Measurements from ENCODE around the gene FFAR3.

- TF ChIP-seq CTCF (IDR thresholded peaks at IDR 0.05; ENCODE audit: low read depth, low read length) (no peak), POLR2A (IDR thresholded peaks at IDR 0.05; ENCODE audit: extremely low read depth, insufficient read length) (no peak), MYC (IDR thresholded peaks at IDR 0.05; ENCODE audit: low read depth, low read length) (no peak), MAX (IDR thresholded peaks at IDR 0.05; ENCODE audit: low read depth, low read length) (no peak)
Measured at GRCh38 chr19:35314858-35315470, 43.3 kb upstream of the FFAR3 start.
